ENCODE results near the gene TM7SF2.

DNA sequence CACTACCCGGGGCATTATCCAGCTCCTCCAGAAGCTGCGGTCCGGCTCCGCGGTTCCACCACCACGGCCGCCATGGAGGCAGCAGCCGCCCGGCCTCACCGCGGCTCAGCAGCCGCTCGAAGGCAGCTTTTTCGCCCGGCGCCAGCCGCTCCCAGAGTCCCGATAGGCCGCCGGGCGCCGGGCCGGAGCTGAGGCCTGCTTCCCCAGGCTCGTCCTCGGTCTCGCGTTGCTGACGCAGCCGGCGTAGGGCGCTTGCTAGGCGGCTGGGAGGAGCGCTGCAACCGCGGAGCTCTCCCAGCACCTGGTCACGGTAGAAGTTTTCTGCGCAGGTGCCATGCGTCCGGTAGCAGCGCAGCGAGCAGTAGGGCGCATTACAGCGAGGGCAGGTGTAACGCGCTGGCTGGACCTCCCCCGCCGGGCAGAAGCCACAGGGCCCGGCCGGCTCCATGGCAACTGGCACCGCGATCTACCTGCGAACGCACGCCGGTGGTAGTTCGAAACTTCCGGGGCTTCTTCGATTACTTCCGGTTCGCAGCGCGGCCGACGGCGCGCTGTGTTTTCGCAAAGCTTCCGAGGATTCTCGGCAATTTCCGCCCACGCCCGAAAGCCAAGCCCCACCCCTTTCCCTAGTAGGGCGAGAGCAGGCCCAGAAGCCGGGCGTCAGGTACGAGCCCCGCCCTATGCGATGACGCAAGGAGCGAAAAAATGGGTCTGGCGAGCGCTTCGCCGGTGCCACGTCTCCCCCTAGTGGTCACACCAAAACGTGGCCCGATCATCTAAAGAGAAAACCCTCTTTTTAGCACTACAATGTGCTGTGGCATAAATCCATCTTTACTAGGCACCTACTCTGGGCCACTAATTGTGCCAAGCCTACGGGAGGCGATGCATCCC is 5.8 kb downstream of the TM7SF2 start, which contains the start of gene ZNHIT2:
- TF ChIP-seq CTCF (IDR thresholded peaks at IDR 0.05; ENCODE audit: low read length) (peak; percentile 92), EZH2 (optimal IDR thresholded peaks at IDR 0.05; ENCODE audit: low read depth, low read length) (no peak)

All from MM.1S (cell line).